ENCODE results near the gene BTBD9. TPM values are rescaled to one million over a fixed set of nuclear protein-coding genes. Genes with fewer than 3 reads are reported as not detected.

The BTBD9 gene
- total RNA-seq, 5 donors from 2014 or later (not counting 1 experiment from before 2014, with no cell fraction given), result 29.3 to 67.7 (median 38.1) TPM

- Mint-ChIP-seq H3K36me3 (no peaks in the 10 kb centered on the region), H3K9me3 (no peaks in the 10 kb centered on the region), H3K27me3 (no peaks in the 10 kb centered on the region), H3K4me3 (peak overlapping the region; percentile 83 to 90 (median 89)), H3K4me1 (peaks cover 67 to 73% (median 68%) of the 10 kb centered on the region in 3 donors), H3K27ac (peak overlapping the region; percentile 80 to 93)
- H3K9me3 ChIP-seq, result no peaks in the 10 kb centered on the region
- POLR2A ChIA-PET, result interaction anchor here (0.7 to 1.3 kb wide), 5 partner anchors 38 to 1137 kb away, joined by 5 to 11 read pairs (median 7); partner anchors contain the start of gene GLO1 (in 1 of the 2)
- H3K36me3 ChIP-seq (ENCODE audit: control insufficient read depth in 2 of 2, extremely low read depth in 1 of 2, insufficient read depth in 1 of 2, low read length in 1 of 2), result no peaks in the 10 kb centered on the region
- no peaks in the 10 kb centered on the region for H3K27me3 ChIP-seq (replicated peaks in 1 of 2; ENCODE audit: control insufficient read depth in 2 of 2, extremely low read depth in 1 of 2, insufficient read depth in 2 of 2, low read length in 1 of 2)
- peak in 33 of 35 experiments; percentile 42 to 79 (median 65) for DNase-seq
- H3K27ac ChIP-seq (ENCODE audit: low read length), result peak overlapping the region; percentile 90
- H3K4me1 ChIP-seq (ENCODE audit: control insufficient read depth in 1 of 2, extremely low read depth in 1 of 2, insufficient read depth in 2 of 2, low read length in 2 of 2), result peaks cover 9 to 17% of the 10 kb centered on the region in 2 experiments
- CTCF ChIA-PET, result interaction anchor here (0.5 to 1.0 kb wide), 6 partner anchors 41 to 339 kb away, joined by 3 to 8 read pairs (median 4); no protein-coding TSS in a partner anchor
- 9% methylated on average over 9 of the region's 15 CpGs for WGBS (ENCODE audit: insufficient coverage)
- peak; percentile 68 to 74 (median 70) for ATAC-seq (replicated peaks in 1 of 4)
- H3K4me3 ChIP-seq (ENCODE audit: control insufficient read depth in 1 of 2, extremely low read depth in 1 of 2, low read length in 1 of 2), result peak overlapping the region; percentile 86 to 97
Observed at GRCh38 chr6:38638941-38639497, 710 bp downstream of the BTBD9 start.

GRCh38 chr6:38637756-38638155 lies 2.0 kb downstream of the BTBD9 start:
- H3K36me3 Mint-ChIP-seq, result no peaks in the 10 kb centered on the region
- H3K4me1 Mint-ChIP-seq, result peaks cover 74 to 76% (median 76%) of the 10 kb centered on the region in 3 donors
- ChIA-PET CTCF (no interaction called here), POLR2A (no interaction called here)
- peaks cover 9 to 17% of the 10 kb centered on the region in 2 experiments for H3K4me1 ChIP-seq (ENCODE audit: control insufficient read depth in 1 of 2, extremely low read depth in 1 of 2, insufficient read depth in 2 of 2, low read length in 2 of 2)
- 97% methylated on average over 4 of the region's 5 CpGs for WGBS (ENCODE audit: insufficient coverage)
- no peak overlapping the region for H3K4me3 ChIP-seq (ENCODE audit: control insufficient read depth in 1 of 2, extremely low read depth in 1 of 2, low read length in 1 of 2)
- no peaks in the 10 kb centered on the region for H3K9me3 Mint-ChIP-seq
- no peak overlapping the region for H3K27ac ChIP-seq (ENCODE audit: low read length)
- H3K27me3 ChIP-seq (replicated peaks in 1 of 2; ENCODE audit: control insufficient read depth in 2 of 2, extremely low read depth in 1 of 2, insufficient read depth in 2 of 2, low read length in 1 of 2), result no peaks in the 10 kb centered on the region
- H3K4me3 Mint-ChIP-seq, result no peak overlapping the region
- H3K27me3 Mint-ChIP-seq, result no peaks in the 10 kb centered on the region
- peak overlapping the region; percentile 80 to 93 for H3K27ac Mint-ChIP-seq
- H3K36me3 ChIP-seq (ENCODE audit: control insufficient read depth in 2 of 2, extremely low read depth in 1 of 2, insufficient read depth in 1 of 2, low read length in 1 of 2), result no peaks in the 10 kb centered on the region
- no peak for DNase-seq
- no peak for ATAC-seq (replicated peaks in 1 of 4)
- no peaks in the 10 kb centered on the region for H3K9me3 ChIP-seq

GRCh38 chr6:38636027-38636426 lies 3.7 kb downstream of the BTBD9 start:
- H3K9me3 ChIP-seq, result no peaks in the 10 kb centered on the region
- Mint-ChIP-seq H3K4me3 (no peak overlapping the region), H3K4me1 (peaks cover 64 to 73% (median 69%) of the 10 kb centered on the region in 3 donors), H3K9me3 (no peaks in the 10 kb centered on the region), H3K27me3 (no peaks in the 10 kb centered on the region), H3K36me3 (peaks cover 4% of the 10 kb centered on the region), H3K27ac (peak overlapping the region; percentile 33 to 64)
- ChIA-PET CTCF (no interaction called here), POLR2A (interaction anchor here in 1 of 2 donors (0.8 kb wide), 1 partner anchor 49 kb away, joined by 6 read pairs; no protein-coding TSS in a partner anchor)
- no peak for DNase-seq
- no peaks in the 10 kb centered on the region for H3K27me3 ChIP-seq (replicated peaks in 1 of 2; ENCODE audit: control insufficient read depth in 2 of 2, extremely low read depth in 1 of 2, insufficient read depth in 2 of 2, low read length in 1 of 2)
- no peak overlapping the region for H3K27ac ChIP-seq (ENCODE audit: low read length)
- no peak overlapping the region for H3K4me3 ChIP-seq (ENCODE audit: control insufficient read depth in 1 of 2, extremely low read depth in 1 of 2, low read length in 1 of 2)
- ATAC-seq (replicated peaks in 1 of 4), result no peak
- no peaks in the 10 kb centered on the region for H3K36me3 ChIP-seq (ENCODE audit: control insufficient read depth in 2 of 2, extremely low read depth in 1 of 2, insufficient read depth in 1 of 2, low read length in 1 of 2)
- peaks cover 9 to 17% of the 10 kb centered on the region in 2 experiments for H3K4me1 ChIP-seq (ENCODE audit: control insufficient read depth in 1 of 2, extremely low read depth in 1 of 2, insufficient read depth in 2 of 2, low read length in 2 of 2)
- WGBS (ENCODE audit: insufficient coverage), result 100% methylated on average over 1 of the region's 1 CpG

GRCh38 chr6:38634518-38634917 lies 5.2 kb downstream of the BTBD9 start:
- peaks cover 4% of the 10 kb centered on the region for H3K36me3 Mint-ChIP-seq
- no CpG with 5 or more reads among the region's 1 CpG for WGBS (ENCODE audit: insufficient coverage)
- no peak overlapping the region for H3K4me3 Mint-ChIP-seq
- Histone ChIP-seq H3K27me3 (replicated peaks in 1 of 2; ENCODE audit: control insufficient read depth in 2 of 2, extremely low read depth in 1 of 2, insufficient read depth in 2 of 2, low read length in 1 of 2) (no peaks in the 10 kb centered on the region), H3K36me3 (ENCODE audit: control insufficient read depth in 2 of 2, extremely low read depth in 1 of 2, insufficient read depth in 1 of 2, low read length in 1 of 2) (no peaks in the 10 kb centered on the region), H3K9me3 (no peaks in the 10 kb centered on the region), H3K4me1 (ENCODE audit: control insufficient read depth in 1 of 2, extremely low read depth in 1 of 2, insufficient read depth in 2 of 2, low read length in 2 of 2) (peaks cover 5 to 6% of the 10 kb centered on the region in 2 experiments), H3K4me3 (ENCODE audit: control insufficient read depth in 1 of 2, extremely low read depth in 1 of 2, low read length in 1 of 2) (no peak overlapping the region), H3K27ac (ENCODE audit: low read length) (no peak overlapping the region)
- DNase-seq (no peak), ATAC-seq (replicated peaks in 1 of 4) (no peak)
- no peaks in the 10 kb centered on the region for H3K27me3 Mint-ChIP-seq
- ChIA-PET POLR2A (interaction anchor here (0.6 kb wide), 2 partner anchors 680 to 1983 kb away, joined by 3 to 4 read pairs; no protein-coding TSS in a partner anchor), CTCF (no interaction called here)
- peak overlapping the region; percentile 19 to 38 for H3K27ac Mint-ChIP-seq
- no peaks in the 10 kb centered on the region for H3K9me3 Mint-ChIP-seq
- H3K4me1 Mint-ChIP-seq, result peaks cover 63 to 68% (median 65%) of the 10 kb centered on the region in 3 donors

GRCh38 chr6:38632490-38632889 lies 7.2 kb downstream of the BTBD9 start:
- Mint-ChIP-seq H3K27ac (no peak overlapping the region), H3K4me3 (no peak overlapping the region)
- POLR2A ChIA-PET, result no interaction called here

GRCh38 chr6:38631186-38631783 lies 8.4 kb downstream of the BTBD9 start:
- 100% methylated on average over 1 of the region's 3 CpGs for WGBS (ENCODE audit: insufficient coverage)
- Mint-ChIP-seq H3K4me3 (no peak overlapping the region), H3K27ac (no peak overlapping the region), H3K36me3 (peaks cover 6% of the 10 kb centered on the region), H3K4me1 (peaks cover 55 to 63% (median 60%) of the 10 kb centered on the region in 3 donors), H3K27me3 (no peaks in the 10 kb centered on the region), H3K9me3 (no peaks in the 10 kb centered on the region)
- Histone ChIP-seq H3K27ac (ENCODE audit: low read length) (no peak overlapping the region), H3K27me3 (replicated peaks in 1 of 2; ENCODE audit: control insufficient read depth in 2 of 2, extremely low read depth in 1 of 2, insufficient read depth in 2 of 2, low read length in 1 of 2) (no peaks in the 10 kb centered on the region), H3K4me3 (ENCODE audit: control insufficient read depth in 1 of 2, extremely low read depth in 1 of 2, low read length in 1 of 2) (no peak overlapping the region), H3K36me3 (ENCODE audit: control insufficient read depth in 2 of 2, extremely low read depth in 1 of 2, insufficient read depth in 1 of 2, low read length in 1 of 2) (no peaks in the 10 kb centered on the region), H3K4me1 (ENCODE audit: control insufficient read depth in 1 of 2, extremely low read depth in 1 of 2, insufficient read depth in 2 of 2, low read length in 2 of 2) (no peaks in the 10 kb centered on the region), H3K9me3 (no peaks in the 10 kb centered on the region)
- POLR2A ChIA-PET, result no interaction called here
- CTCF ChIA-PET, result interaction anchor here in 1 of 2 donors (0.7 to 0.9 kb wide), 2 partner anchors 17 to 51 kb away, joined by 3 read pairs; no protein-coding TSS in a partner anchor
- ATAC-seq (replicated peaks in 1 of 4), result no peak
- DNase-seq, result no peak

More at GRCh38 chr6:38632490-38632889, 7.2 kb downstream of the BTBD9 start:
- CTCF ChIA-PET, result no interaction called here
- DNase-seq (no peak), ATAC-seq (replicated peaks in 1 of 4) (no peak)
- no peak overlapping the region for H3K27ac ChIP-seq (ENCODE audit: low read length)
- no peak overlapping the region for H3K4me3 ChIP-seq (ENCODE audit: control insufficient read depth in 1 of 2, extremely low read depth in 1 of 2, low read length in 1 of 2)
- no peaks in the 10 kb centered on the region for H3K4me1 ChIP-seq (ENCODE audit: control insufficient read depth in 1 of 2, extremely low read depth in 1 of 2, insufficient read depth in 2 of 2, low read length in 2 of 2)
- H3K27me3 ChIP-seq (replicated peaks in 1 of 2; ENCODE audit: control insufficient read depth in 2 of 2, extremely low read depth in 1 of 2, insufficient read depth in 2 of 2, low read length in 1 of 2), result no peaks in the 10 kb centered on the region
- Mint-ChIP-seq H3K9me3 (no peaks in the 10 kb centered on the region), H3K4me1 (peaks cover 61 to 62% (median 61%) of the 10 kb centered on the region in 3 donors), H3K36me3 (peaks cover 4% of the 10 kb centered on the region), H3K27me3 (no peaks in the 10 kb centered on the region)
- WGBS (ENCODE audit: insufficient coverage), result no CpG with 5 or more reads among the region's 1 CpG
- H3K9me3 ChIP-seq, result no peaks in the 10 kb centered on the region
- H3K36me3 ChIP-seq (ENCODE audit: control insufficient read depth in 2 of 2, extremely low read depth in 1 of 2, insufficient read depth in 1 of 2, low read length in 1 of 2), result no peaks in the 10 kb centered on the region

All from T-cell (primary cell).